PC-9 (cell line): ENCODE results near the gene SEMA4B. TPM values are rescaled to one million over a fixed set of nuclear protein-coding genes. Genes with fewer than 3 reads are reported as not detected.
A peak's percentile ranks its signal among the peaks of the same experiment; 100 is the strongest.

Experiments
- BruUV-seq: library from RNA; stranded (reverse); fragments of 400-500 nt; replicated peaks from 2 replicates; lab custom pipeline; 2021; lab: Mats Ljungman, UMichigan
- CTCF ChIA-PET: fragments of 300-600 bp; sonication (Branson Sonifier 250); formaldehyde crosslinking; loops from one replicate; lab custom pipeline; 2022; ENCODE audit warnings: antibody characterized with exemption; lab: Charles Lee
- POLR2A ChIA-PET: fragments of 300-600 bp; sonication (Branson Sonifier 250); formaldehyde crosslinking; loops from one replicate; lab custom pipeline; 2022; ENCODE audit warnings: antibody characterized with exemption; ENCODE audit not compliant: unreplicated experiment; lab: Charles Lee
- DNase-seq, 2 experiments: peaks; one replicate each; pipeline versions ENCODE4 v3.0.0 to v3.0.0-alpha.2; 2015 to 2022; ENCODE audit warnings: mixed read lengths in 1 of 2
- H2AFZ ChIP-seq: fragments of 200-600 bp; sonication (generic); 2 replicates; pipeline ENCODE4 v1.8.1; 2017; ENCODE audit warnings: antibody characterized with exemption
- H3F3A ChIP-seq: fragments of 200-600 bp; sonication (generic); 2 replicates; pipeline ENCODE4 v1.8.1; 2017; ENCODE audit warnings: antibody characterized with exemption, mild to moderate bottlenecking, low read depth; ENCODE audit not compliant: insufficient read depth
- H3K27ac ChIP-seq: fragments of 200-600 bp; sonication (generic); 2 replicates; pipeline ENCODE4 v1.6.1; 2016; ENCODE audit warnings: mixed run types
- H3K27me3 ChIP-seq: fragments of 200-600 bp; sonication (generic); 2 replicates; pipeline ENCODE4 v1.6.1; 2016; ENCODE audit warnings: low read depth, mixed run types; ENCODE audit not compliant: insufficient read depth
- H3K36me3 ChIP-seq: fragments of 200-600 bp; sonication (generic); 2 replicates; pipeline ENCODE4 v1.6.1; 2016; ENCODE audit warnings: low read depth, mixed run types
- H3K4me1 ChIP-seq: fragments of 200-600 bp; sonication (generic); replicated peaks from 2 replicates; pipeline ENCODE4 v1.6.1; 2016; ENCODE audit warnings: mixed run types; ENCODE audit not compliant: insufficient read depth
- H3K4me2 ChIP-seq: fragments of 200-600 bp; sonication (generic); 2 replicates; pipeline ENCODE4 v1.6.1; 2017; ENCODE audit warnings: mixed run types
- H3K4me3 ChIP-seq: fragments of 200-600 bp; sonication (generic); 2 replicates; pipeline ENCODE4 v1.6.1; 2016; ENCODE audit warnings: mixed run types
- H3K79me2 ChIP-seq: fragments of 200-600 bp; sonication (generic); 2 replicates; pipeline ENCODE4 v1.6.1; 2017; ENCODE audit warnings: low read depth, mixed run types
- H3K9me2 ChIP-seq: fragments of 200-600 bp; sonication (generic); 2 replicates; pipeline ENCODE4 v1.8.1; 2017; ENCODE audit warnings: mild to moderate bottlenecking; ENCODE audit not compliant: insufficient read depth
- H3K9me3 ChIP-seq: fragments of 200-600 bp; sonication (generic); 2 replicates; pipeline ENCODE4 v1.8.1; 2016; ENCODE audit warnings: low read depth; ENCODE audit not compliant: insufficient read depth
- H4K20me1 ChIP-seq: fragments of 200-600 bp; sonication (generic); 2 replicates; pipeline ENCODE4 v1.8.1; 2017; ENCODE audit not compliant: insufficient read depth
- EZH2 ChIP-seq: fragments of 200-600 bp; sonication (generic); IDR thresholded peaks from 2 replicates; pipeline ENCODE4 v1.8.0; 2017; ENCODE audit warnings: antibody characterized with exemption, low read depth
- intact Hi-C: fragments of 100-400 bp; cut with micrococcal nuclease; formaldehyde crosslinking; loops from one replicate; pipeline ENCODE4 v1.10.0; 2022; ENCODE audit not compliant: unreplicated experiment
- total RNA-seq: library from RNA; stranded (reverse); gene quantifications from 2 replicates; pipeline ENCODE4 v1.2.3, GENCODE V29; 2021
- TF ChIP-seq, protein P1 (sequence below): fragments of 200-600 bp; sonication (generic); conservative IDR thresholded peaks from 2 replicates; pipeline ENCODE4 v1.6.1; 2017; ENCODE audit warnings: mixed run types, antibody characterized with exemption, mild to moderate bottlenecking, moderate library complexity

Gene SEMA4B
- total RNA-seq, 1 experiment from 2014 or later = 70.7 TPM

- POLR2A ChIA-PET = interaction anchor here (0.5 to 0.7 kb wide), 4 partner anchors 18 to 1688 kb away, joined by 3 to 13 read pairs (median 4); partner anchors contain the start of gene SLCO3A1
- Histone ChIP-seq H2AFZ (no peak overlapping the region), H3K27me3 (no peaks in the 10 kb centered on the region), H4K20me1 (no peaks in the 10 kb centered on the region), H3K4me3 (peak overlapping the region; percentile 14; the same call in 1 of the 2 replicates), H3K9me3 (no peaks in the 10 kb centered on the region), H3K79me2 (no peaks in the 10 kb centered on the region), H3K4me1 (peaks cover 76% of the 10 kb centered on the region), H3K27ac (peak overlapping the region; percentile 94), H3K36me3 (no peaks in the 10 kb centered on the region), H3F3A (peaks cover 55% of the 10 kb centered on the region), H3K4me2 (peak overlapping the region; percentile 66), H3K9me2 (no peaks in the 10 kb centered on the region)
- intact Hi-C loops = loop anchor here (1.0 kb wide), 2 partner anchors 18 to 46 kb away; no protein-coding TSS in a partner anchor
- TSS peak; percentile 68 for BruUV-seq
- CTCF ChIA-PET = interaction anchor here (0.7 kb wide), 1 partner anchor 53 kb away, joined by 3 read pairs; no protein-coding TSS in a partner anchor
- DNase-seq = peak; percentile 96 to 99
- TF ChIP-seq, protein P1, sequence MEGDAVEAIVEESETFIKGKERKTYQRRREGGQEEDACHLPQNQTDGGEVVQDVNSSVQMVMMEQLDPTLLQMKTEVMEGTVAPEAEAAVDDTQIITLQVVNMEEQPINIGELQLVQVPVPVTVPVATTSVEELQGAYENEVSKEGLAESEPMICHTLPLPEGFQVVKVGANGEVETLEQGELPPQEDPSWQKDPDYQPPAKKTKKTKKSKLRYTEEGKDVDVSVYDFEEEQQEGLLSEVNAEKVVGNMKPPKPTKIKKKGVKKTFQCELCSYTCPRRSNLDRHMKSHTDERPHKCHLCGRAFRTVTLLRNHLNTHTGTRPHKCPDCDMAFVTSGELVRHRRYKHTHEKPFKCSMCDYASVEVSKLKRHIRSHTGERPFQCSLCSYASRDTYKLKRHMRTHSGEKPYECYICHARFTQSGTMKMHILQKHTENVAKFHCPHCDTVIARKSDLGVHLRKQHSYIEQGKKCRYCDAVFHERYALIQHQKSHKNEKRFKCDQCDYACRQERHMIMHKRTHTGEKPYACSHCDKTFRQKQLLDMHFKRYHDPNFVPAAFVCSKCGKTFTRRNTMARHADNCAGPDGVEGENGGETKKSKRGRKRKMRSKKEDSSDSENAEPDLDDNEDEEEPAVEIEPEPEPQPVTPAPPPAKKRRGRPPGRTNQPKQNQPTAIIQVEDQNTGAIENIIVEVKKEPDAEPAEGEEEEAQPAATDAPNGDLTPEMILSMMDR = no peak
- no peak for TF ChIP-seq EZH2
These were observed 35.3 kb upstream of the SEMA4B start for GRCh38 chr15:90165659-90166489.

DNA sequence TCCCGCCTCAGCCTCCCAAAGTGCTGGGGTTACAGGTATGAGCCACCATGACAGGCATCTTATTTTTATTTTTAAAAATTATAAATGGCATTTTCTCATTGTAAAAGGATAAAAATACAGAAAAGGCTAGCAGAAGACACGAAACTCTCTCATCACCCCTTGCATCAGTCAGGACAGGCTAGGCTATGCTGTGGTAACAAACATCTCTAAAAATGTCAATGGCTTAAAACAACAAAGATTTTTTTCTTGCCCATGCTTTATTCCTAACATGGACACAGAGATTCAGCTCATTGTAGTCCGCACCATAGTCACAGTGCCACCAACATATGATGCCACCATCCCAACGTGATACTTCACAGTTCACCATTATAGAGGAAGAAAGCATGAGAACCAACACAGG, 34.0 kb upstream of the SEMA4B start:
- H3K79me2 ChIP-seq = no peaks in the 10 kb centered on the region
- H3K9me3 ChIP-seq = no peaks in the 10 kb centered on the region
- peaks cover 45% of the 10 kb centered on the region for H3F3A ChIP-seq
- H3K9me2 ChIP-seq = no peaks in the 10 kb centered on the region
- CTCF ChIA-PET = no interaction called here
- intact Hi-C loops = no loop called here
- H3K4me2 ChIP-seq = peak overlapping the region; percentile 66; the same call in 1 of the 2 replicates
- H2AFZ ChIP-seq = no peak overlapping the region
- no peaks in the 10 kb centered on the region for H3K27me3 ChIP-seq
- H3K4me1 ChIP-seq = peaks cover 63% of the 10 kb centered on the region
- no peak overlapping the region for H3K4me3 ChIP-seq
- H4K20me1 ChIP-seq = no peaks in the 10 kb centered on the region
- TF ChIP-seq, protein P1 = no peak
- TF ChIP-seq EZH2 = no peak
- POLR2A ChIA-PET = no interaction called here
- no peak for DNase-seq
- H3K27ac ChIP-seq = peak overlapping the region; percentile 90
- no TSS peak for BruUV-seq
- no peaks in the 10 kb centered on the region for H3K36me3 ChIP-seq

- Histone ChIP-seq H3K27ac (no peak overlapping the region), H3K79me2 (no peaks in the 10 kb centered on the region), H3K9me2 (no peaks in the 10 kb centered on the region), H2AFZ (no peak overlapping the region), H3K4me2 (no peak overlapping the region), H3F3A (peaks cover 14% of the 10 kb centered on the region), H3K27me3 (no peaks in the 10 kb centered on the region), H3K9me3 (no peaks in the 10 kb centered on the region), H3K4me3 (no peak overlapping the region), H4K20me1 (no peaks in the 10 kb centered on the region), H3K36me3 (no peaks in the 10 kb centered on the region), H3K4me1 (peaks cover 23% of the 10 kb centered on the region)
- no TSS peak for BruUV-seq
- intact Hi-C loops = no loop called here
- ChIA-PET CTCF (interaction anchor here (0.6 kb wide), 1 partner anchor 89 kb away, joined by 7 read pairs; no protein-coding TSS in a partner anchor), POLR2A (interaction anchor here (0.7 kb wide), 1 partner anchor 587 kb away, joined by 4 read pairs; no protein-coding TSS in a partner anchor)
- no peak for DNase-seq
- TF ChIP-seq, protein P1 = no peak
- TF ChIP-seq EZH2 = no peak
These were observed 29.5 kb upstream of the SEMA4B start for GRCh38 chr15:90171623-90172022.
